ENCODE results near the gene MCC.

Gene MCC

DNA sequence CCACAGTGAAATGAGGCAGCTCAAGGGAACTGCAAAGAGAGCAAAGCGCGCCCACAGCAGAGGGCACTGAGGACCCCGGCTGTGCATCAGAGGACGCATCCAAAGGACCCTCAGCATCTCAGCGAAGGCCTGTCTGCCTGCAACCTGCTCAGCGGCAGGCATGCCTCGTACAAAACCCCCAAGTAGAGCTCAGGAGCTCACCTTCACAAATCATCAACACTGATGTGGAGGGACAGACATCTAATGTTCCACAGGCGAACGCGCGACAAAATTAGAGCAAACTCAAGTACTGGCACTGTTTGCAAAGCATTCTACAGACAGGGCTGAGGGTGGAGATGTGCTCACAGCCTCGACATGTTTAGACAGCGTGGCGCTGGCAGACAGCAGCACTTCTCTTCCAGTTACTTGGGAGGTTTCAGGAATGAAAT, 430.7 kb downstream of the MCC start:
- TF ChIP-seq, protein P1, sequence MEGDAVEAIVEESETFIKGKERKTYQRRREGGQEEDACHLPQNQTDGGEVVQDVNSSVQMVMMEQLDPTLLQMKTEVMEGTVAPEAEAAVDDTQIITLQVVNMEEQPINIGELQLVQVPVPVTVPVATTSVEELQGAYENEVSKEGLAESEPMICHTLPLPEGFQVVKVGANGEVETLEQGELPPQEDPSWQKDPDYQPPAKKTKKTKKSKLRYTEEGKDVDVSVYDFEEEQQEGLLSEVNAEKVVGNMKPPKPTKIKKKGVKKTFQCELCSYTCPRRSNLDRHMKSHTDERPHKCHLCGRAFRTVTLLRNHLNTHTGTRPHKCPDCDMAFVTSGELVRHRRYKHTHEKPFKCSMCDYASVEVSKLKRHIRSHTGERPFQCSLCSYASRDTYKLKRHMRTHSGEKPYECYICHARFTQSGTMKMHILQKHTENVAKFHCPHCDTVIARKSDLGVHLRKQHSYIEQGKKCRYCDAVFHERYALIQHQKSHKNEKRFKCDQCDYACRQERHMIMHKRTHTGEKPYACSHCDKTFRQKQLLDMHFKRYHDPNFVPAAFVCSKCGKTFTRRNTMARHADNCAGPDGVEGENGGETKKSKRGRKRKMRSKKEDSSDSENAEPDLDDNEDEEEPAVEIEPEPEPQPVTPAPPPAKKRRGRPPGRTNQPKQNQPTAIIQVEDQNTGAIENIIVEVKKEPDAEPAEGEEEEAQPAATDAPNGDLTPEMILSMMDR (conservative IDR thresholded peaks at IDR 0.05; ENCODE audit: low read depth, low read length) = no peak
- H3K4me3 ChIP-seq (ENCODE audit: low read length) = no peak overlapping the region
- no peak for DNase-seq (ENCODE audit: low read depth)

DNA sequence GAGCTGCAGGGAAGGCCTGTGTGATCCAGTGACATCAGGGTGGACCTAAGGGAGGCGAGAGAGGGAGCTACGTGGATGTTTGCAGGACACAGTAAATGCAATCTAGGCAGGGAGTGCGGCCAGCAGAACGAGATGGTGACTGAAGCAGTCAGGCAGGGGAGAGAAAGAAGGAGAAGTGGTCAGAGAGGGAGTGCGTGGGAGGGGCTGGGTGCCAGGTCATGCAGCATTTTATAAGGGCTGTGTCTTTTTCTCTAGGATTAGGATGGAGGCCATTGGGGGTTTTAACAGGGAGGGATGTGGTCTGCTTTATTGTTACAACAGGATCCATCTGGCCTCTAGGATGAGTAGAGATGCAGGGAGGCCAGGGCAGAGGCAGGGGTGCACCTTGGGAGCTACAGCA, 431.3 kb downstream of the MCC start:
- TF ChIP-seq, protein P1 (conservative IDR thresholded peaks at IDR 0.05; ENCODE audit: low read depth, low read length) = no peak
- H3K4me3 ChIP-seq (ENCODE audit: low read length) = no peak overlapping the region
- no peak for DNase-seq (ENCODE audit: low read depth)

DNA sequence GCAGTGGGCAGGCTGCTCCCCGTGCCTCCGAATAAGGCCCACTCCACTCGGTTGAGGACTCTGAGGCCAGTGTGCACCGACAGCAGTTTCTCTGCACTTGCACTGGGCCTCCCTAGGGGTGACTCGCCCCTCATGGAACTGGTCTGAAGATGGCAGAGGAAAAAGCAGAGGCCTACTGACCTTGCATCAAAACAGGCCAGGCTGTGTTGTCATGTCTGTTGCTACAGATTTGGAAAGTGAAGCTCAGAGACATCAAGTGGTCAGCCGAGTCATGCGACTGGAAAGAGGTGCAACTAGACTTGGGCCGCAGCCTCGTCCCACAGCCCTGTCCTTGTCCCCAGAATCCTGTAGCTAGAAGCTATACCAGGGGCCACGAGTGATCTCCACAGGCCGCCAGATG, 433.4 kb downstream of the MCC start:
- no peak for DNase-seq (ENCODE audit: low read depth)
- no peak overlapping the region for H3K4me3 ChIP-seq (ENCODE audit: low read length)
- TF ChIP-seq, protein P1 (conservative IDR thresholded peaks at IDR 0.05; ENCODE audit: low read depth, low read length) = no peak

DNA sequence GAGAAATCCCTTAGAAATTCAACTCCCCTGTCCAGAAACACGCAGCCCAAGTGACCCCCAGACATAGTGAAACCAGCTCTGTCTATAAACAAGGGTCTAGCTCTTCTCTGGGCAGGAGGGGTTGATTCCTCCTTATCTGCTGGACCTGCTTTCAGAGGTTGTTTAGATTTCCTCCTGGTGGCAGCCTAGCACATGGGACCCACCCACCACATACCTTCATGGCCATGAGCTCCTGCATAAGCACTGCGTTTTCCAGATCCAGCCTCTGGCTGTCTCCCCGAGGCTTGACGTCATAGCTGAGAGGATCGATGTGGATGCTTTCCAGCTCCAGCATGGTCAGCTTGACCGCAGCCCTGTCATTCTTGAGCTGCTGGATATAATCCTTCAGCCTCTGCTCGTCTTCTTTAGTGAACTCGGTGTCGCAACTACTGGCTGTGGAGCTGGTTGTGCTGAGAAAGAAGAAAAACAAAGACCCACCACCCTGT, 434.7 kb downstream of the MCC start:
- no peak overlapping the region for H3K4me3 ChIP-seq (ENCODE audit: low read length)
- TF ChIP-seq, protein P1 (conservative IDR thresholded peaks at IDR 0.05; ENCODE audit: low read depth, low read length) = no peak
- no peak for DNase-seq (ENCODE audit: low read depth)

DNA sequence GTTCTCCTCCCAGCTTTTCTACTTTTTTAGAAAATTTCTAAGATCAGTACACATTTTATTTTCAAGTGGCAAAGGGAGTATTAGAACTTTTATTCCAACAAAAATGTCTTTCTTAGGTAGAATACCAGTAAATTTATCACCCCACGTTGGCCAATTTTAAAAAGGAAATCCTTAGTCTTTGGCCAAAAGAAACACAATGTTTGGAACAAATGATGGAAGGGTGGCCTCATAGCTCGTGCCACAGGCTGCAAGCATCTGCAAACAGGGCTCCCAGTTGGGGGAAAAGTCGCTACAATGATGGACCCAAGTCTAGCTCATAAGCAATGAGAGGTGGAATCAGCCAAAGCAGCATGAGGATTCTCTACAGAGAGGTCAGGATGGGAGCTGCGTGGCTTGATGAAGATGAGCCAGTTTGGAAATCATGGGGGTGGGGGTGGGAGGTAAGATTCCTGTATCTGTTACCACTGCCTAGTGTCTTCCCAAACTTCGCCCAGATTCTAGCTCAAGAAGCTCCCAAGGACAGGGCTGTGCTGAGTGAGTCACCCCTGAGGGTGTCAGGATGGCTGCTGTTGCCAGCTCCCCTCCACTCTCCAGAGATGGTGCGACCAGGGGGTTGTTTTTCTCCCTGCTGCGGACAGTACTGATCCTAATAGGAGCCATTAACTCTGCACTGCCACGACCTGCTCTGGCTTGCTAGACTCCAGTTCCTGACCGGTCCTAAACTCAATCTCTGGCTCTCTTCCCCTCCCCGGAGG, 436.0 kb downstream of the MCC start:
- no peak overlapping the region for H3K4me3 ChIP-seq (ENCODE audit: low read length)
- no peak for DNase-seq (ENCODE audit: low read depth)
- TF ChIP-seq, protein P1 (conservative IDR thresholded peaks at IDR 0.05; ENCODE audit: low read depth, low read length) = no peak

DNA sequence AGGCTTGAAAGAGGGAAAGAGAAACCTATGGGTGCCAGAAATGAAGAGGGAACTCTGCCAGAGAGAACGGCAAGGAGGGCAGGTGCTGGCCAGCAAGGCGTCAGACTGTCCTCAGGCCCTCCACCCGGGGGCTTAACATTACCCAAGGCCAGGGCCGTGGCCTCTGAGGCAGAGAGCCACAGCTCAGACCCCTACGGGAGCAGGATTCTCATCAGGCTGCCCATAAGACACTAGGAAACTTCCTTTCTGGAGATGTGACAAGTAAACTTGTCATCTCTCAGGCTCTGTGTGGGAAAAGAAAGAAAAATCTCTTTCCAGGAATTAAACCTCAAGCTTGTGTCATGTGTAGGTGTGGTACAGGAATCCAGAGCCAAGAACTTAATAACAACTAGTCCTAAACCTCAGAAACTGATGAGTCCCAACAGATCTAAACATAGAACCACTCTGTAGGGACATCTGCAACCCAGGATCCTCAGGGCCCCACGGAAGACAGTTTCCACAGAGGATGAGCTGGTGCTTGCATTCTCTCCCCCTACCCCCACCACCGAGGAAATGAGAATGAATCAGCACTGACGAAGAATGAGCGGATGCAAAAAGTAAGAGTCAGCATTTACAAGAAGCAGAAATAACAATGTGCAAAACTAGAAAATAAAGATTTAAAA, 437.4 kb downstream of the MCC start:
- TF ChIP-seq, protein P1 (conservative IDR thresholded peaks at IDR 0.05; ENCODE audit: low read depth, low read length) = no peak
- no peak overlapping the region for H3K4me3 ChIP-seq (ENCODE audit: low read length)

DNA sequence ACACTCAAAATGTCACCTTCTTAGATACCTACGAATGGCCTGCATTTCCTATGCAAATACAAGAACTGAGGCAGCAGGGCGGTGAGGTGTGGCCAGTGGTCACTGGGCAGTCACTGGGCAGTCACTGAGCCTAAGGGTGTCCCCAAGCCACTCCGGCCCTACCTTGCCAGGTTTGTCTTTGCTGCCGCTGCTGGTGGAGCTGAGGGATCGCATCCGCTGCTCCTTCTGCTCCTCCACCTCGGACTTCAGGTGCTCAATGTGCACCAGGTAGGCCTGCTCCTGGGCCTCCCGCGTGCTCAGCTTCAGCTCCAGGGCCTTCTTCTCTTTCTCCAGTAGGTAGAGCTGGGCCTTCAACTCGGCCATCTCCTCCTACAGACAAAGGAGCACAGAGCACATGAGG, 439.3 kb downstream of the MCC start:
- no peak for DNase-seq (ENCODE audit: low read depth)
- no peak overlapping the region for H3K4me3 ChIP-seq (ENCODE audit: low read length)
- TF ChIP-seq, protein P1 (conservative IDR thresholded peaks at IDR 0.05; ENCODE audit: low read depth, low read length) = no peak

More for the DNA sequence above, 437.4 kb downstream of the MCC start:
- DNase-seq (ENCODE audit: low read depth) = no peak
